SH-SY5Y (cell line): ENCODE data around the gene AMDHD1.

Source experiments
- GATA2 ChIP-seq: IDR thresholded peaks from 2 replicates; pipeline ENCODE4 v1.6.1; 2011; ENCODE audit warnings: mild to moderate bottlenecking, low read depth, low read length
- GATA3 ChIP-seq: IDR thresholded peaks from 2 replicates; pipeline ENCODE4 v1.6.1; 2011; ENCODE audit warnings: low read depth, mild to moderate bottlenecking, low read length, moderate library complexity

Gene AMDHD1

GRCh38 chr12:95943330-95943842, at the start of gene AMDHD1:
TSS of gene AMDHD1 (plus strand) at chr12:95943331. CDS start at chr12:95943399, 68 bp downstream.
- TF ChIP-seq GATA2: no peak
- TF ChIP-seq GATA3: no peak

- TF ChIP-seq GATA3 (no peak), GATA2 (no peak)
Measured at GRCh38 chr12:95896846-95897245, 46.3 kb upstream of the AMDHD1 start.

GRCh38 chr12:95898081-95898480, 45.0 kb upstream of the AMDHD1 start:
- no peak for TF ChIP-seq GATA2
- TF ChIP-seq GATA3: no peak

- TF ChIP-seq GATA2: no peak
- no peak for TF ChIP-seq GATA3
Measured at GRCh38 chr12:95908573-95908972, 34.6 kb upstream of the AMDHD1 start.

GRCh38 chr12:95909871-95910270, 33.3 kb upstream of the AMDHD1 start:
- TF ChIP-seq GATA2 (no peak), GATA3 (no peak)

GRCh38 chr12:95918194-95918993, 24.7 kb upstream of the AMDHD1 start:
- TF ChIP-seq GATA3: no peak
- no peak for TF ChIP-seq GATA2

- TF ChIP-seq GATA3 (no peak), GATA2 (no peak)
Measured at GRCh38 chr12:95919110-95919509, 24.0 kb upstream of the AMDHD1 start.

DNA sequence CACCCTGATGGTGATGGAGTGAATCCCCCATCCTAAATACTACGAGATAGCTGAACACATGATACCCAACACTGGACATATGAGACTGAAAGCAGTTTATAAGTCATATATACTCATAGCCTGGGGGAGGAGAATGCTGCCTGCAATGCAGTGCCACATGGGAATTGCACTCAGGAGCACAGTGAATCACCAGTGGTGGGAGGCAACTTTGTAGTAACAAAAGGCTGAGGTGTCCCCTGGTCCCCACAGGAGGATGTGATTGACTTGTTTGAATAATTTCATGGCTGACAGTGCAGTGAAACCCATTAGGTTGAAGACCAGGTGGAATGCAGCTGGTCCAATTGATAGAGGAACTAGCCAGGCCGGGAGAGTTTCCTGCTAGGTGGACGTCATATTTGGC, 20.9 kb upstream of the AMDHD1 start:
- TF ChIP-seq GATA3: no peak
- no peak for TF ChIP-seq GATA2

GRCh38 chr12:95940514-95940913, 2.6 kb upstream of the AMDHD1 start:
- TF ChIP-seq GATA2 (no peak), GATA3 (no peak)

- no peak for TF ChIP-seq GATA3
- TF ChIP-seq GATA2: no peak
Measured at GRCh38 chr12:95942101-95942523, 1.0 kb upstream of the AMDHD1 start.

DNA sequence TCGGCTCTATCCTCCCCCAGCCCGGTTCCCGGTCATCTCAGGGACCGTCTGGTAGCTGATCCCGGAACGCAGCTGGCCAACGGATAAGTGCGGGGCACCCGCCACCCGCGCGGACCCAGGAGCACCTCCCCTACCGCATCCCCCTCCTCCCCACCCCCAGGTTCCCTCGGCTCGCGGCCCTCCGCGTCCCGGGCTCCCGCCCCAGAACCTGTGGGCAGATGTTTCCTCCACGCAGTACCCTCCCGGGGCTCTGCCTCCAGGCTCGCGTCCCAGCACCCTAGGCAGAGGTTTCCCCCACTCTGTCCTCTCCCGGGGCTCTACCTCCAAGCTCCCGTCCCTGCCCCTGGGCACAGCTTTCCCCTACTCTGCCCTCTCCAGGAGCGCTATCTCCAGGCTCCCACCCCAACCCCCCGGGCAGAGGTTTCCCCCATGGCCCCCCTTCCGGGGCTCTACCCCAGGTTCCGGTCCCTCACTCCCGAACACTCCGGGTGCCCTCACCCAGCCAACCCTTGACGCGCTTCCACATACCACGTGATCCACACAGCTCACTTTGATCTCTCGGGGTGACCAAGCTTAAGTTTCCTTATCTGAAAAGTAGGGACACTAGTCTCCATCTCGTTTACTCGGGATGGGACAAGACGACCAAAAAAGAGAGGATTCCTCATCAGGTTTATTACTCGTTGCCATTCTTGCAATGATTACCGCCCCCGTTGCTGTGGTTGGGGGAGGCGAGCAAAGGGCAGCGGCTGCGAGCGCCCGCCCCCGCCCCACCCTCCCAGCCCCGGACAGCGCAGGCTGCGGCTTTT, 404 bp upstream of the AMDHD1 start, which contains the start of gene CCDC38:
CCDC38 (minus strand) TSS at position 91 of the 806 bp plus-strand sequence. CDS start 6,105 bp downstream, outside the sequence.
- no peak for TF ChIP-seq GATA2

GRCh38 chr12:95944108-95944704, 1.1 kb downstream of the AMDHD1 start:
- TF ChIP-seq GATA2: no peak
- no peak for TF ChIP-seq GATA3

DNA sequence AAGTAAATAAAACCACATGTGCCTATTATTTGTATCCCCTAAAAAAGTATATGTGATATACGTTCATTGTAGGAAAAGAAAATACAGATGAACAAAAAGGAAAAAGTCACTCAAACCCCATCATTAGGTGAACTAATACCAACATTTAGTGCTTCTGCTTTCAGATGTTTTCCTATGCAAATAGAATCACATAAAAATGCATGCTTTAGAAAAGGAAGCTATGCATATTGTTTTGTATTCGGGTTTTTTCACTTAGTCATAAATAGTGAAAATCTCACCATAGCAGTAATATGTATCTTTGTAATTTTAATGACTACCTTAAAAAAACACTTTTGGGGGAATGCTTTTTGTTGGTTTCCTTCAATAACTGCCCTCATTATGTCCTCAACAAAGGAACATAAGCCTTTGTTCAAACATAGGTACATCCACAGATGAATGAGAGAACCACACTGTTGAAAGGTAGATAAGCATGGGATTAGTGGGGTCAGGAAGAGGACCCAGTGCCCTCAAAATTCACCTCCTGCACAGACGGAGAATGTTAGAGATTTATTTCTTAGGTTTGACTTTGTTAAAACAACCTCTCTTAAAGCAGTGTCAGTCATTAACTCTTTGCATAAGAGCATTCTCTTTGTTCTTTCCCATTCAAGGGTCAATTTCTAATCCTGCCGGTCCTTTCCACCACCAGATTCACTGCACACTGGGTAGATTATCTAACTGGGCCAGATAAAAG, 6.5 kb downstream of the AMDHD1 start:
- no peak for TF ChIP-seq GATA2

DNA sequence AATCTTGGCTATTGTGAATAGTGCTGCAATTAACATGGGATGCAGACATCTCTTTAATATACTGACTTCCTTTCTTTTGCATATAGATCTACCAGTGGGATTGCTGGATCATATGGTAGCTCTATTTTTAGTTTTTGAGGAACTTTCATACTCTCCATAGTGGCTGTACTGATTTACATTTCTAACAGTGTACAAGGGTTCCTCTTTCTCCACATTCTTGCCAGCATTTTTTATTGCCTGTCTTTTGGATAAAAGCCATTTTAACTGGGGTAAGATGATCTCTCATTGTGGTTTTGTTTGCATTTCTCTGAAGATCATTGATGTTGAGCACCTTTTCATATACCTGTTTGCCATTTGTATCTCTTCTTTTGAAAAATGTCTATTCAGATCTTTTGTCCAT, 8.4 kb downstream of the AMDHD1 start:
- TF ChIP-seq GATA3 (no peak), GATA2 (no peak)
